ENCODE results near the gene SLC22A9. TPM values are rescaled to one million over a fixed set of nuclear protein-coding genes. Genes with fewer than 3 reads are reported as not detected.
"Not testable (repeated sequence)": the region's sequence is repeated elsewhere in the genome, so short reads cannot be mapped to it uniquely, and the experiment has no call there.

SLC22A9 gene
- total RNA-seq, 2 donors from 2014 or later, result 0.22 TPM; not detected in 1

GRCh38 chr11:63427971-63428508, 58.5 kb downstream of the SLC22A9 start:
- H3K27me3 ChIP-seq, result no peaks in the 10 kb centered on the region
- DNase-seq, result peak; percentile 19
- no peak for TF ChIP-seq CTCF (IDR thresholded peaks at IDR 0.05)
- H3K9me3 ChIP-seq, result no peaks in the 10 kb centered on the region
- no peak overlapping the region for H3K4me3 ChIP-seq
- no peak overlapping the region for H3K9ac ChIP-seq (ENCODE audit: low read depth in 2 of 2, low read length in 2 of 2)
- H3K27ac ChIP-seq, result no peak overlapping the region
- H3K36me3 ChIP-seq, result no peaks in the 10 kb centered on the region
- no peaks in the 10 kb centered on the region for H3K4me1 ChIP-seq
- intact Hi-C loops (cut with DNase I), result no loop called here

GRCh38 chr11:63430731-63431130, 61.1 kb downstream of the SLC22A9 start:
- H3K27me3 ChIP-seq; H3K27ac ChIP-seq; DNase-seq; intact Hi-C loops (cut with DNase I); H3K36me3 ChIP-seq; H3K9me3 ChIP-seq; H3K4me3 ChIP-seq; H3K4me1 ChIP-seq; H3K9ac ChIP-seq (ENCODE audit: low read depth in 2 of 2, low read length in 2 of 2): not testable (repeated sequence)

- H3K4me3 ChIP-seq; intact Hi-C loops (cut with DNase I): not testable (repeated sequence)
- peak; percentile 33 for DNase-seq
Observed at GRCh38 chr11:63435351-63435750, 65.8 kb downstream of the SLC22A9 start.

GRCh38 chr11:63435831-63436230, 66.2 kb downstream of the SLC22A9 start:
- intact Hi-C loops (cut with DNase I); H3K9ac ChIP-seq (ENCODE audit: low read depth in 2 of 2, low read length in 2 of 2); H3K4me1 ChIP-seq; H3K4me3 ChIP-seq; H3K27ac ChIP-seq; H3K27me3 ChIP-seq; H3K36me3 ChIP-seq; DNase-seq; H3K9me3 ChIP-seq: not testable (repeated sequence)

More at GRCh38 chr11:63435351-63435750, 65.8 kb downstream of the SLC22A9 start:
- H3K4me1 ChIP-seq; H3K27me3 ChIP-seq; H3K9me3 ChIP-seq; H3K27ac ChIP-seq; H3K36me3 ChIP-seq; H3K9ac ChIP-seq (ENCODE audit: low read depth in 2 of 2, low read length in 2 of 2): not testable (repeated sequence)

- H3K4me3 ChIP-seq, result no peak overlapping the region
- intact Hi-C loops (cut with DNase I), result no loop called here
- no peaks in the 10 kb centered on the region for H3K36me3 ChIP-seq
- TF ChIP-seq CTCF (IDR thresholded peaks at IDR 0.05), result no peak
- no peaks in the 10 kb centered on the region for H3K9me3 ChIP-seq
- H3K9ac ChIP-seq (ENCODE audit: low read depth in 2 of 2, low read length in 2 of 2), result no peak overlapping the region
- no peaks in the 10 kb centered on the region for H3K27me3 ChIP-seq
- no peaks in the 10 kb centered on the region for H3K4me1 ChIP-seq
- no peak for DNase-seq
- H3K27ac ChIP-seq, result no peak overlapping the region
Observed at GRCh38 chr11:63443714-63444113, 74.1 kb downstream of the SLC22A9 start.

- no peak overlapping the region for H3K9ac ChIP-seq (ENCODE audit: low read depth in 2 of 2, low read length in 2 of 2)
- no peaks in the 10 kb centered on the region for H3K9me3 ChIP-seq
- DNase-seq, result no peak
- no peaks in the 10 kb centered on the region for H3K4me1 ChIP-seq
- no peak overlapping the region for H3K4me3 ChIP-seq
- intact Hi-C loops (cut with DNase I), result no loop called here
- TF ChIP-seq CTCF (IDR thresholded peaks at IDR 0.05), result no peak
- H3K27me3 ChIP-seq, result no peaks in the 10 kb centered on the region
- H3K36me3 ChIP-seq, result no peaks in the 10 kb centered on the region
- no peak overlapping the region for H3K27ac ChIP-seq
Observed at GRCh38 chr11:63444160-63444559, 74.6 kb downstream of the SLC22A9 start.

GRCh38 chr11:63445118-63445517, 75.5 kb downstream of the SLC22A9 start:
- intact Hi-C loops (cut with DNase I), result no loop called here

More at GRCh38 chr11:63445118-63445517, 75.5 kb downstream of the SLC22A9 start:
- H3K36me3 ChIP-seq, result no peaks in the 10 kb centered on the region
- H3K9ac ChIP-seq (ENCODE audit: low read depth in 2 of 2, low read length in 2 of 2), result no peak overlapping the region
- H3K4me1 ChIP-seq, result no peaks in the 10 kb centered on the region
- TF ChIP-seq CTCF (IDR thresholded peaks at IDR 0.05), result no peak
- no peaks in the 10 kb centered on the region for H3K9me3 ChIP-seq
- H3K27me3 ChIP-seq, result no peaks in the 10 kb centered on the region
- no peak overlapping the region for H3K27ac ChIP-seq
- H3K4me3 ChIP-seq, result no peak overlapping the region
- DNase-seq, result no peak
